Caco-2 (cell line): ENCODE data around the gene MRPL17. TPM values are rescaled to one million over a fixed set of nuclear protein-coding genes. Genes with fewer than 3 reads are reported as not detected.

Experiments
- BruUV-seq: library from RNA; stranded (reverse); fragments of 400-500 nt; replicated peaks from 2 replicates; lab custom pipeline; 2021; lab: Mats Ljungman, UMichigan
- CTCF ChIA-PET: fragments of 300-600 bp; sonication (Branson Sonifier 250); formaldehyde crosslinking; loops from one replicate; lab custom pipeline; 2022; ENCODE audit warnings: antibody characterized with exemption; lab: Charles Lee
- POLR2A ChIA-PET: fragments of 300-600 bp; sonication (Branson Sonifier 250); formaldehyde crosslinking; loops from one replicate; lab custom pipeline; 2022; ENCODE audit warnings: antibody characterized with exemption; lab: Charles Lee
- DNase-seq, 2 experiments: peaks; one replicate each; pipeline versions ENCODE4 v3.0.0 to v3.0.0-alpha.2; 2020 to 2022
- H3K27me3 ChIP-seq: replicated peaks from 2 replicates; pipeline ENCODE4 v1.6.0; 2011; ENCODE audit warnings: low read length; ENCODE audit not compliant: control insufficient read depth, insufficient read depth
- H3K36me3 ChIP-seq: 2 replicates; pipeline ENCODE4 v1.5.1; 2011; ENCODE audit warnings: low read length; ENCODE audit not compliant: control insufficient read depth, insufficient read depth
- H3K4me1 ChIP-seq: fragments of 250-450 bp; sonication (Bioruptor Pico); 2 replicates; pipeline ENCODE4 v1.5.1; 2020; ENCODE audit warnings: mild to moderate bottlenecking
- H3K4me3 ChIP-seq: 2 replicates; pipeline ENCODE4 v1.5.1; 2011; ENCODE audit warnings: low read depth, mild to moderate bottlenecking, control low read depth, low read length
- H3K9me3 ChIP-seq: fragments of 250-450 bp; sonication (Bioruptor Pico); 2 replicates; pipeline ENCODE4 v1.5.1; 2020; ENCODE audit warnings: mild to moderate bottlenecking, moderate library complexity
- H3K27ac Mint-ChIP-seq: one replicate; pipeline ENCODE4 v1.8.0; 2022; ENCODE audit warnings: mixed read lengths; ENCODE audit not compliant: unreplicated experiment
- H3K27me3 Mint-ChIP-seq: one replicate; pipeline ENCODE4 v1.8.0; 2022; ENCODE audit warnings: mixed read lengths; ENCODE audit not compliant: insufficient read depth, unreplicated experiment
- H3K36me3 Mint-ChIP-seq: one replicate; pipeline ENCODE4 v1.8.0; 2022; ENCODE audit warnings: mild to moderate bottlenecking, mixed read lengths; ENCODE audit not compliant: insufficient read depth, unreplicated experiment
- H3K4me1 Mint-ChIP-seq: one replicate; pipeline ENCODE4 v1.8.0; 2022; ENCODE audit warnings: low read depth, mixed read lengths; ENCODE audit not compliant: unreplicated experiment
- H3K4me3 Mint-ChIP-seq: one replicate; pipeline ENCODE4 v1.8.0; 2022; ENCODE audit warnings: mild to moderate bottlenecking, moderate library complexity, mixed read lengths; ENCODE audit not compliant: unreplicated experiment
- H3K9me3 Mint-ChIP-seq: one replicate; pipeline ENCODE4 v1.8.0; 2022; ENCODE audit warnings: mixed read lengths; ENCODE audit not compliant: unreplicated experiment
- intact Hi-C: fragments of 100-400 bp; cut with micrococcal nuclease; formaldehyde crosslinking; loops from one replicate; pipeline ENCODE4 v1.10.0; 2022; ENCODE audit not compliant: unreplicated experiment
- total RNA-seq: library from RNA; stranded (reverse); gene quantifications from 2 replicates; pipeline ENCODE4 v1.2.3, GENCODE V29; 2022
- TF ChIP-seq, protein P1 (sequence below), 2 experiments: fragments of 200-600 bp in 1 of 2; IDR thresholded peaks; 1 replicate in 1 of 2; 2 replicates in 1 of 2; pipeline versions ENCODE4 v1.5.1 to v1.8.0; 2011 to 2022; ENCODE audit warnings: antibody characterized with exemption in 1 of 2, control low read depth in 1 of 2, inconsistent platforms in 1 of 2, low read depth in 1 of 2, low read length in 1 of 2, mild to moderate bottlenecking in 1 of 2, moderate library complexity in 1 of 2; ENCODE audit not compliant: insufficient read depth in 1 of 2, severe bottlenecking in 1 of 2, unreplicated experiment in 1 of 2

The MRPL17 gene
- total RNA-seq, 1 experiment from 2014 or later, result 60.8 TPM

GRCh38 chr11:6695377-6695776 lies 12.2 kb upstream of the MRPL17 start:
- Mint-ChIP-seq H3K27me3 (peaks cover 5% of the 10 kb centered on the region), H3K4me1 (peaks cover 6% of the 10 kb centered on the region), H3K9me3 (no peaks in the 10 kb centered on the region), H3K36me3 (no peaks in the 10 kb centered on the region), H3K27ac (no peak overlapping the region), H3K4me3 (no peak overlapping the region)
- DNase-seq, result no peak
- intact Hi-C loops, result no loop called here
- Histone ChIP-seq H3K4me3 (no peak overlapping the region), H3K27me3 (no peaks in the 10 kb centered on the region; the same call in 1 of the 2 replicates), H3K4me1 (peaks cover 16% of the 10 kb centered on the region), H3K36me3 (no peaks in the 10 kb centered on the region), H3K9me3 (no peaks in the 10 kb centered on the region)
- BruUV-seq, result no TSS peak
- TF ChIP-seq, protein P1, sequence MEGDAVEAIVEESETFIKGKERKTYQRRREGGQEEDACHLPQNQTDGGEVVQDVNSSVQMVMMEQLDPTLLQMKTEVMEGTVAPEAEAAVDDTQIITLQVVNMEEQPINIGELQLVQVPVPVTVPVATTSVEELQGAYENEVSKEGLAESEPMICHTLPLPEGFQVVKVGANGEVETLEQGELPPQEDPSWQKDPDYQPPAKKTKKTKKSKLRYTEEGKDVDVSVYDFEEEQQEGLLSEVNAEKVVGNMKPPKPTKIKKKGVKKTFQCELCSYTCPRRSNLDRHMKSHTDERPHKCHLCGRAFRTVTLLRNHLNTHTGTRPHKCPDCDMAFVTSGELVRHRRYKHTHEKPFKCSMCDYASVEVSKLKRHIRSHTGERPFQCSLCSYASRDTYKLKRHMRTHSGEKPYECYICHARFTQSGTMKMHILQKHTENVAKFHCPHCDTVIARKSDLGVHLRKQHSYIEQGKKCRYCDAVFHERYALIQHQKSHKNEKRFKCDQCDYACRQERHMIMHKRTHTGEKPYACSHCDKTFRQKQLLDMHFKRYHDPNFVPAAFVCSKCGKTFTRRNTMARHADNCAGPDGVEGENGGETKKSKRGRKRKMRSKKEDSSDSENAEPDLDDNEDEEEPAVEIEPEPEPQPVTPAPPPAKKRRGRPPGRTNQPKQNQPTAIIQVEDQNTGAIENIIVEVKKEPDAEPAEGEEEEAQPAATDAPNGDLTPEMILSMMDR (IDR thresholded peaks at IDR 0.05; ENCODE audit: insufficient read depth in 1 of 2, low read depth in 1 of 2, low read length in 1 of 2, severe bottlenecking in 1 of 2, unreplicated experiment in 1 of 2), result no peak
- CTCF ChIA-PET, result no interaction called here
- POLR2A ChIA-PET, result no interaction called here

DNA sequence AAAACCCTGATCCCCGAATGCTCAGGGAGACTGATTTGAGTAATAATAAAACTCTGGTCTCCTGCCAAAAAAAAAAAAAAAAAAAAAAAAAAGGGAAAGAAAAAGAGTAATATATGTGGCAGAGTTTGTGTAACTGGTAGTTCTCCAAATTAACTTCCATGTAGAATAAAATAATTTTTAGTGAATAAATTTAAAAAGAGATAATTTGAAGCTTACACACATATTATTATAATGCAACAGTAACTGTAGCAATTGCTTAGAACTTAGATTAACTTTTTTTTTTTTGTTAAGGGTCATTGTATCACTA lies 11.0 kb upstream of the MRPL17 start:
- no peak overlapping the region for H3K27ac Mint-ChIP-seq
- no TSS peak for BruUV-seq
- H3K4me1 ChIP-seq, result peaks cover 19% of the 10 kb centered on the region

GRCh38 chr11:6693342-6694228 lies 10.4 kb upstream of the MRPL17 start:
- no peaks in the 10 kb centered on the region for H3K36me3 ChIP-seq
- Mint-ChIP-seq H3K4me3 (no peak overlapping the region), H3K36me3 (no peaks in the 10 kb centered on the region), H3K4me1 (peaks cover 6% of the 10 kb centered on the region), H3K27me3 (peaks cover 2% of the 10 kb centered on the region), H3K9me3 (peaks cover 6% of the 10 kb centered on the region), H3K27ac (no peak overlapping the region)
- CTCF ChIA-PET, result no interaction called here
- DNase-seq, result no peak
- H3K9me3 ChIP-seq, result no peaks in the 10 kb centered on the region; the same call in 1 of the 2 replicates
- H3K4me3 ChIP-seq, result no peak overlapping the region
- TF ChIP-seq, protein P1 (IDR thresholded peaks at IDR 0.05; ENCODE audit: insufficient read depth in 1 of 2, low read depth in 1 of 2, low read length in 1 of 2, severe bottlenecking in 1 of 2, unreplicated experiment in 1 of 2), result no peak
- no TSS peak for BruUV-seq
- intact Hi-C loops, result no loop called here
- POLR2A ChIA-PET, result no interaction called here
- no peaks in the 10 kb centered on the region; the same call in 1 of the 2 replicates for H3K27me3 ChIP-seq
- peaks cover 19% of the 10 kb centered on the region for H3K4me1 ChIP-seq

More for the DNA sequence above, 11.0 kb upstream of the MRPL17 start:
- Histone ChIP-seq H3K9me3 (no peaks in the 10 kb centered on the region; the same call in 1 of the 2 replicates), H3K36me3 (no peaks in the 10 kb centered on the region), H3K4me3 (no peak overlapping the region), H3K27me3 (no peaks in the 10 kb centered on the region; the same call in 1 of the 2 replicates)
- Mint-ChIP-seq H3K36me3 (no peaks in the 10 kb centered on the region), H3K4me3 (no peak overlapping the region), H3K4me1 (peaks cover 6% of the 10 kb centered on the region), H3K27me3 (peaks cover 5% of the 10 kb centered on the region), H3K9me3 (peaks cover 5% of the 10 kb centered on the region)
- TF ChIP-seq, protein P1 (IDR thresholded peaks at IDR 0.05; ENCODE audit: insufficient read depth in 1 of 2, low read depth in 1 of 2, low read length in 1 of 2, severe bottlenecking in 1 of 2, unreplicated experiment in 1 of 2), result no peak
- POLR2A ChIA-PET, result no interaction called here
- DNase-seq, result no peak
- intact Hi-C loops, result no loop called here
- CTCF ChIA-PET, result no interaction called here
